Measurements from ENCODE around the gene VSTM4.

The VSTM4 gene

DNA sequence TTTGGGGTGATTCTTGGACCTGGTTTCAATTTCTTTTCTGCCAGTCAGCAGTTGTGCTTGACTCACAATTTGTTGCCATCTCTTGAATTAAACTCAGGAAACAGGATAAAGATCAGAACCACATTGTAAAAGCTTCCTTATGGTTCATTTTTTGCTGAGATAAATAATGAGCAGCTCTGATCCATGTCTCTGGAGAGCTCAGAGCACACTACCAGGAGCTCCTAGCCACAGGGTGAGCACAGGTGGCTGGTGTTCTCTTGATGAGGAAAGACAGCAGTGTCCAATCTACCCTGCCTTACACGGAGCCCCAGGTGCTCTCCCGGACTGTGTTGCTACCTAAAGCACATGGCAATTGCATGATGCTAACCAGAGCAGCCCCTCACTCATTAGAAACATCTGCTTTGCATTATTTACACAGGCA, 35.7 kb upstream of the VSTM4 start:
- DNase-seq: no peak

GRCh38 chr10:49150426-49150825, 35.1 kb upstream of the VSTM4 start:
- H3K4me1 Mint-ChIP-seq: no peaks in the 10 kb centered on the region
- H3K36me3 Mint-ChIP-seq (ENCODE audit: low read depth): peaks cover 6% of the 10 kb centered on the region
- TF ChIP-seq, protein P1, sequence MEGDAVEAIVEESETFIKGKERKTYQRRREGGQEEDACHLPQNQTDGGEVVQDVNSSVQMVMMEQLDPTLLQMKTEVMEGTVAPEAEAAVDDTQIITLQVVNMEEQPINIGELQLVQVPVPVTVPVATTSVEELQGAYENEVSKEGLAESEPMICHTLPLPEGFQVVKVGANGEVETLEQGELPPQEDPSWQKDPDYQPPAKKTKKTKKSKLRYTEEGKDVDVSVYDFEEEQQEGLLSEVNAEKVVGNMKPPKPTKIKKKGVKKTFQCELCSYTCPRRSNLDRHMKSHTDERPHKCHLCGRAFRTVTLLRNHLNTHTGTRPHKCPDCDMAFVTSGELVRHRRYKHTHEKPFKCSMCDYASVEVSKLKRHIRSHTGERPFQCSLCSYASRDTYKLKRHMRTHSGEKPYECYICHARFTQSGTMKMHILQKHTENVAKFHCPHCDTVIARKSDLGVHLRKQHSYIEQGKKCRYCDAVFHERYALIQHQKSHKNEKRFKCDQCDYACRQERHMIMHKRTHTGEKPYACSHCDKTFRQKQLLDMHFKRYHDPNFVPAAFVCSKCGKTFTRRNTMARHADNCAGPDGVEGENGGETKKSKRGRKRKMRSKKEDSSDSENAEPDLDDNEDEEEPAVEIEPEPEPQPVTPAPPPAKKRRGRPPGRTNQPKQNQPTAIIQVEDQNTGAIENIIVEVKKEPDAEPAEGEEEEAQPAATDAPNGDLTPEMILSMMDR (IDR thresholded peaks at IDR 0.05): no peak
- no peak for DNase-seq
- peaks cover 9% of the 10 kb centered on the region for H3K27me3 Mint-ChIP-seq (ENCODE audit: low read depth, poor library complexity)
- H3K4me3 Mint-ChIP-seq: no peak overlapping the region
- peaks cover 21% of the 10 kb centered on the region for H3K9me3 Mint-ChIP-seq
- no peak overlapping the region for H3K27ac Mint-ChIP-seq

More for the DNA sequence above, 35.7 kb upstream of the VSTM4 start:
- no peak overlapping the region for H3K27ac Mint-ChIP-seq
- H3K4me1 Mint-ChIP-seq: no peaks in the 10 kb centered on the region
- peaks cover 6% of the 10 kb centered on the region for H3K27me3 Mint-ChIP-seq (ENCODE audit: low read depth, poor library complexity)
- H3K36me3 Mint-ChIP-seq (ENCODE audit: low read depth): peaks cover 6% of the 10 kb centered on the region
- no peak overlapping the region for H3K4me3 Mint-ChIP-seq
- TF ChIP-seq, protein P1 (IDR thresholded peaks at IDR 0.05): no peak
- peaks cover 21% of the 10 kb centered on the region for H3K9me3 Mint-ChIP-seq

DNA sequence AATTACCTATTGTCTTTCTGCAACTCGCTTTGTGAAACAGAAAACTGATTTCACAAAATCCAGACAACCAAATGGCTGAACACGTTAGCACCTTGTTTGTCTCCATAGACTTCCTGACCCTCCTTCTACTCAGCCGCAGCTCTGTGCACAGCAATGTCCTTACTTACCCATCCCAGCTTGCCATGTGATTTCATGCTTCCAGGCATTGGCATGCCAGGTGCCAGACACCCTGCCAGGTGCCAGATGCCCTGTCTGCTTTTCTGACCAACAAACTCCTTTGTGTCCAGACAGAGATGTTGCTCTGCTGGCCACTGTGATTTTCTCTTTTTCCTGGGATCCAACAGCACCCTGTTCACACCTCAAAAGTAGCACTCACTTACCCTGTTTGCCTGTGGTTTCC, 34.6 kb upstream of the VSTM4 start:
- Mint-ChIP-seq H3K27ac (no peak overlapping the region), H3K9me3 (peaks cover 21% of the 10 kb centered on the region), H3K4me1 (no peaks in the 10 kb centered on the region), H3K27me3 (ENCODE audit: low read depth, poor library complexity) (peaks cover 5% of the 10 kb centered on the region), H3K36me3 (ENCODE audit: low read depth) (peaks cover 6% of the 10 kb centered on the region), H3K4me3 (no peak overlapping the region)
- no peak for DNase-seq
- TF ChIP-seq, protein P1 (IDR thresholded peaks at IDR 0.05): no peak

DNA sequence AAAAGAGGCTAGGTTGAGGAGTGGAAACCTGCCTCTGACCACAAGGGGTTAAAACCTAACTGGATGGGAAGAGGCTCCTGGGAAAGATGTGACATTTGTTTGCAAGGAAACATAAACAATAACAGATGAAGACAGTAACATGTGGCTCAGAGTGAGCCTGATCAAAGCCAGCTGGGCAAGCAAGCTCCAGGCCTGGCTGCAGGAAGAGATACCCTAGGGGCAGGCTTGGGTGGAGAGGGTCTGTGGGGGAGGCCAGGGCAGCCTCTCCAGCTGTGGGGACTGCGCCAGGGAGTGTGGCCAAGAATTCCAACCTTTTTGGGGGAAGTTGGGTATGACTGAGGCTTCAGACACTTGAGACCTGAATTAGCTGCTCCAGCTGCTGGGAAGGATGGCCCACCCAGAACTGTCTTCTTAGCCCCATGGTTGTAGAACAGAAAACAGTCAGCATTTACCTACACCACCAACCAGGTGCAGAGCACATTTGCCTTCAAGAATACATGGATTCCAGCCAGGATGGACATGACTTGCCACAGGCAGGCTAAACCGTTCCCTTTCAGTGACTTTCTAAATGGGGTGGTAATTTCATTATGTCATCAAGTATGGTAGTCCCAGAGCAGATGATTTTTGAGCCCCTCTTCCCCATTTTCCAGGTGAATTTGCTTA, 28.9 kb upstream of the VSTM4 start:
- no peak overlapping the region for H3K27ac Mint-ChIP-seq
- H3K4me1 Mint-ChIP-seq: peaks cover 7% of the 10 kb centered on the region
- TF ChIP-seq, protein P1 (IDR thresholded peaks at IDR 0.05): no peak
- DNase-seq: no peak
- H3K36me3 Mint-ChIP-seq (ENCODE audit: low read depth): peaks cover 6% of the 10 kb centered on the region
- H3K27me3 Mint-ChIP-seq (ENCODE audit: low read depth, poor library complexity): peaks cover 9% of the 10 kb centered on the region
- H3K9me3 Mint-ChIP-seq: peaks cover 21% of the 10 kb centered on the region
- H3K4me3 Mint-ChIP-seq: no peak overlapping the region

DNA sequence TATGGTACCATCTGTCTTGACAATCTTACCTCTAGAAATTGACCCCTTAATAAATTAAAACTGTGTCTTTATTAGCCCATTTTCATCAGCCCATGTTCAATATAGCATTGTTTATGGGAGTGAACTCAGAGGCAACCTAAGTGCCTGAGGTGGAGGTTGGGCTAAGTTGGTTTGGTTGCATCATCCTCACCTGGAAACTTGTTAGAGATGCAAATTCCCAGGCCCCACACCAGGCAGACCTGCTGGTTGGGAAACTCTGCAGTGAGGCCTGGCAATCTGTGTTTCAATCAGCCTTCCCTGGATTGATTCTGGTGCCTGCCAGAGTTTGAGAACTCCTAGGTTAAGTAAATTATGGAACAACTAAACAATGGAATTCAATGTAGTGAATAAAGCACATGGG, 27.9 kb upstream of the VSTM4 start:
- no peak overlapping the region for H3K4me3 Mint-ChIP-seq
- DNase-seq: no peak
- no peak overlapping the region for H3K27ac Mint-ChIP-seq
- H3K9me3 Mint-ChIP-seq: peaks cover 17% of the 10 kb centered on the region
- H3K4me1 Mint-ChIP-seq: peaks cover 15% of the 10 kb centered on the region
- TF ChIP-seq, protein P1 (IDR thresholded peaks at IDR 0.05): no peak
- H3K36me3 Mint-ChIP-seq (ENCODE audit: low read depth): peaks cover 2% of the 10 kb centered on the region
- peaks cover 9% of the 10 kb centered on the region for H3K27me3 Mint-ChIP-seq (ENCODE audit: low read depth, poor library complexity)

Data from nephron progenitor cell (in vitro differentiated cells).